Muscle of back (tissue), 11 donors: ENCODE measurements around the gene NFKBIB. TPM values are rescaled to one million over a fixed set of nuclear protein-coding genes. Genes with fewer than 3 reads are reported as not detected.

Experiments used
- DNase-seq, 3 donors: peaks; one replicate each; pipeline versions ENCODE4 v3.0.0 to v3.0.0-alpha.2; 2013
- polyA plus RNA-seq, 10 donors: library from polyadenylated mRNA; unstranded; fragments of 120-200 nt; gene quantifications; one replicate each; pipeline ENCODE4 v1.2.1, GENCODE V29; 2013; ENCODE audit not compliant: insufficient read length in 10 of 10

Gene NFKBIB
- polyA plus RNA-seq, 10 donors: 6.9 to 10.0 (median 8.5) TPM

- DNase-seq: no peak
Measured at GRCh38 chr19:38901683-38902082, 1.9 kb downstream of the NFKBIB start.

- DNase-seq: no peak
Measured at GRCh38 chr19:38904581-38905539, 5.1 kb downstream of the NFKBIB start.

GRCh38 chr19:38905620-38906019, 5.9 kb downstream of the NFKBIB start:
- DNase-seq: no peak

GRCh38 chr19:38907227-38907626, 7.5 kb downstream of the NFKBIB start:
- no peak for DNase-seq

GRCh38 chr19:38907670-38908069, 7.9 kb downstream of the NFKBIB start:
- no peak for DNase-seq

GRCh38 chr19:38908911-38909310, 9.1 kb downstream of the NFKBIB start:
- no peak for DNase-seq

- no peak for DNase-seq
Measured at GRCh38 chr19:38910488-38910887, 10.7 kb downstream of the NFKBIB start.

GRCh38 chr19:38911388-38912001, 11.7 kb downstream of the NFKBIB start:
- DNase-seq: no peak

GRCh38 chr19:38912600-38913514, 13.1 kb downstream of the NFKBIB start:
- no peak for DNase-seq

GRCh38 chr19:38913958-38914357, 14.2 kb downstream of the NFKBIB start:
- no peak for DNase-seq

GRCh38 chr19:38915329-38916321, 15.9 kb downstream of the NFKBIB start:
- DNase-seq: no peak

- no peak for DNase-seq
Measured at GRCh38 chr19:38917516-38917915, 17.7 kb downstream of the NFKBIB start.

- no peak for DNase-seq
Measured at GRCh38 chr19:38917921-38918491, 18.2 kb downstream of the NFKBIB start.

- no peak for DNase-seq
Measured at GRCh38 chr19:38918526-38918925, 18.8 kb downstream of the NFKBIB start.

GRCh38 chr19:38919837-38920601, 20.2 kb downstream of the NFKBIB start:
- DNase-seq: peak in 2 of 3 donors; percentile 18 to 80

GRCh38 chr19:38920602-38921419, 21.0 kb downstream of the NFKBIB start:
- DNase-seq: peak in 1 of 3 donors; percentile 44

- no peak for DNase-seq
Measured at GRCh38 chr19:38921420-38922274, 21.9 kb downstream of the NFKBIB start.

GRCh38 chr19:38922482-38922881, 22.7 kb downstream of the NFKBIB start:
- DNase-seq: no peak
